Hematopoietic multipotent progenitor cell treated with erythropoietin and hydrocortisone succinate and interleukin-3 and kit ligand, for 17 days (in vitro differentiated cells): Measurements from ENCODE around the gene POLR2L.
A peak's percentile ranks its signal among the peaks of the same experiment; 100 is the strongest.

Experiments used
- DNase-seq: peaks from one replicate; pipeline ENCODE4 v3.0.0-alpha.2; 2015; ENCODE audit warnings: low spot score

Gene POLR2L

GRCh38 chr11:838441-839279 lies 3.7 kb downstream of the POLR2L start:
- DNase-seq: no peak

- DNase-seq: no peak
These were observed 4.4 kb downstream of the POLR2L start for GRCh38 chr11:837990-838307.

DNA sequence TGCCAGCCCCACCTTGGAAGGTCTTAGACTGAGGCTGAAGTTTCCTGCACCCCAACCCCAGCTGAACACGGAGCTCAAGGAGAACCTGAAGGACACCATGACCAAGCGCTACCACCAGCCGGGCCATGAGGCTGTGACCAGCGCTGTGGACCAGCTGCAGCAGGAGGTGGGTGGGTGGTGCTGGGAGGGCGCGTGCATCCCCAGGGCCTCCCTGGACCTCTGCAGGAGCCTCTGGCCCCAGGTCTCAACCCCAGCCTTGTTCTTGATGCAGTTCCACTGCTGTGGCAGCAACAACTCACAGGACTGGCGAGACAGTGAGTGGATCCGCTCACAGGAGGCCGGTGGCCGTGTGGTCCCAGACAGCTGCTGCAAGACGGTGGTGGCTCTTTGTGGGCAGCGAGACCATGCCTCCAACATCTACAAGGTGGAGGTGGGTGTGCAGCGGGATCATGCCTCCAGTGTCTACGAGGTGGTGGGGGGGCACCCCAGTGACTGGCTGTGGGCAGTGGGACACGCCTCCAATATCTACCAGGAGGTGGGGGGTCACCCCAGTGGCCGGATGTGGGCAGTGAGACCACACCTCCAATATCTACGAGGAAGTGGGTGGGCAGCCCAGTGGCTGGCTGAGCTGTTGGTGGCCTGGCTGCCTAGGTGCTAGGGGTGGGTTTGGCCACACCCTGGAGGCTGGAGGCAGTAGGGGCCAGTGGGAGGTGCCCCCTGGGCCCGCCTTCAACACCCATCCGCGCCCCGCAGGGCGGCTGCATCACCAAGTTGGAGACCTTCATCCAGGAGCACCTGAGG lies 4.9 kb downstream of the POLR2L start:
- DNase-seq: no peak

GRCh38 chr11:836700-837099 lies 5.6 kb downstream of the POLR2L start:
- DNase-seq: no peak

- no peak for DNase-seq
These were observed 6.1 kb downstream of the POLR2L start for GRCh38 chr11:836274-836673.

- DNase-seq: no peak
These were observed 7.7 kb downstream of the POLR2L start for GRCh38 chr11:834371-835316.

- no peak for DNase-seq
These were observed 8.4 kb downstream of the POLR2L start for GRCh38 chr11:833849-834311.

GRCh38 chr11:833114-833791 lies 9.1 kb downstream of the POLR2L start:
- DNase-seq: peak; percentile 50

DNA sequence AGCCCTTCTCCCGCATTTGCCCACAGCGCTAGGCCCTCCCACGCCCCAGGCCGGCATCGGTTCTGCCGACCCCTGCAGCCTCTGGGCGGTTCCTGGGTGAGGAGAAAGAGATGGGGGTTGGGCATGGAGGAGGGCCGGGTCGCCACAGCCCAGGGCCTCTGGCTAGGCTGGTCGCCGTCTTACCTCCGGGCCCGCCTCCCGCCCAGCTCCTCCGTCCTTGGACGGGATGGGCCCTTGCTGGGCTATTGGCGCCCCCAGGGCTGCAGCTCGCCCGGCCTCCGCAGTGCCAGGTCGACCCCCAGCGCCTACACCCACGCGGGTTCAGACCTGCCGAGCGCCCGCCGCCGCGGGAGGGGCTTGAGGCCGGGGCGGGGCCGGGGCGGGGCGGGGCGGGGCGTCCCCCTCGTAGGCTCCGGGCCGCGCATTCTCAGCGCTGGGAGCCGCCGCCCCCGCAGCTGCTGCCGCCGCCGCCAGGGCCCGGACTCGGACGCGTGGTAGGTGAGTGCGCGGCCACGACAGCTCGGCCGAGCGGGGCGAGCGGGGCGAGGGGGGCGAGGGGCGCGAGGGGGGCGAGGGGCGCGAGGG lies 9.7 kb downstream of the POLR2L start, which contains the start of gene CD151:
TSS of gene CD151 (plus strand) at position 424 of the 585 bp plus-strand sequence. CDS start 3,118 bp downstream, outside the sequence.
- DNase-seq: no peak

DNA sequence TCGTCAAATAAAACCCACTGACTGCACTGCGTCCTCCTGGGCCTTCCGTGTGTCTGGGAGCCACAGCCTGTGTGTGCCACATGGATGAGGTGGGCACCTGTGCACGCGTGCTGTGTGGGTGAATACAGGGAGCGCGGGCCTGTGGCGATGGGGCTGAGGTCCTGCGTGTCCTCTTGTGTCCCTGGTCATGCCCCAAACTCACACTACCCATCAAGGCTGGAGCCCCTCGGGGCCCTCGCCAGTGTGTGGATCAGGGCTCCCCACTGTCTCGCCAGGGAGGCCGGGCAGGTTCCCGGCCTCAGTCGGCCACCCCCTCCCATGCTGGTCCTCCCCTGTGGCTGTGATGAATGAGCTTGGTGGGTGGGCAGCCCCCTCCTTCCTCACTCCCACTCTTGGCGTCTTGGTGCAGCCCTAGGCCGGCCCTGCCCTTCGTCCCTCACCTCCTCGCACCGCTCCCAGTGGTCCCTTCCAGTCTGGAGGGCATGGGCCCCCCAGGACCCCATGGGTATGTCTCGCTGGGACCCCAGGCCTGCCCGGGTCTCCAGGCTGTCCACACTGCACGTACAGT lies 10.3 kb downstream of the POLR2L start:
- no peak for DNase-seq

- DNase-seq: no peak
These were observed 11.0 kb downstream of the POLR2L start for GRCh38 chr11:831118-831864.

GRCh38 chr11:830295-831117 lies 11.8 kb downstream of the POLR2L start:
- no peak for DNase-seq

DNA sequence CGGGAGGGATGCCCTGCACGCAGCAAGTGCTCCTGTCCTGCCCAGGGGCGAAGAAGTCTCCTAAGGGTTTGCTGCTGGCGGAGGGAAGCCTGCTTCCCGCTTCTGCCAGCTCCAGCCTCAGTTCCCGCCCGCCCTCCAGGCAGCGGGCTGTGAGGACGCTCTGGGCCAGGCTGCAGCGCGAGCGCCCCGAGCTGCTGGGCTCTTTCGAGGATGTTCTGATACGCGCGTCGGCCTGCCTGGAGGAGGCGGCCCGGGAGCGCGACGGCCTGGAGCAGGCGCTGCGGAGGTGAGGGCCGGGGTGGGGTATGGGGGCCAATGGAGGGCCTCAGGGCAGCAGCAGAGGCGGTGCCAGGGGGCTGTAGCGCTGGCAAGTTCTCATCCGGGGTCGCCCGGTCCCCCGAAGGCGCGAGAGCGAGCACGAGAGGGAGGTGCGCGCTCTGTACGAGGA lies 12.5 kb downstream of the POLR2L start:
- DNase-seq: no peak

DNA sequence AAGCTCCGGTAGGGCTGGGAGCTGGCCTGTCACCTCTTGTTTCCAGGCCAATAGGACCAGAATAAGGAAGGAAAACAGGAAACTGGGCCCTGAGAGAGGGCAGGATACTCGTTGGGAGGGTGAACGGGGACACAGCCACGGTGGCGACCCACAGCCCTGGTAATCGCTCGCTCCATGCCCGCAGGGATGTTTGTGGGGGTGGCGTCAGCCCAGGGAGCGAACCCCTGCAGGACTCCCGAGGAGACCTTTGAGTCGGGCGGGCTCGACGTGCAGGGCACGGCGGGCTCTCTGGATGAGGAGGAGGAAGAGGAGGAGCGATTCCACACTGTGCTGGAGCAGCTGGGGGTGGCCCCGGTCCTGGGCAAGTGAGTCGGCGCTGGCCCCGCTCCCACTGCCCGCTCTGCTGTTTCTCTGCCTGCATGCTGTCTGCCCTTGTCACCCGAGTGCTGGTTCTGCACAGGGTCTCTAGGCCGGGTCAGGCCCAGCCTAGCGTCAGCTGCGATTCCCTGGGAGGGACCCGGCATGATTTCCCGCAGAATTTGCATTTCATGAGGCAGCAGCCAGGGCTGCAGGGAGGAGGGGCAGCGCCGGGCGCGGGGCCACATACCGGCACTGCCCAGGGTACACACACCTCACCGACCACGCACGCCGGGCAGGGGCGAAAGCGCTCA lies 13.0 kb downstream of the POLR2L start:
- DNase-seq: no peak

GRCh38 chr11:828506-829175 lies 13.7 kb downstream of the POLR2L start:
- no peak for DNase-seq

DNA sequence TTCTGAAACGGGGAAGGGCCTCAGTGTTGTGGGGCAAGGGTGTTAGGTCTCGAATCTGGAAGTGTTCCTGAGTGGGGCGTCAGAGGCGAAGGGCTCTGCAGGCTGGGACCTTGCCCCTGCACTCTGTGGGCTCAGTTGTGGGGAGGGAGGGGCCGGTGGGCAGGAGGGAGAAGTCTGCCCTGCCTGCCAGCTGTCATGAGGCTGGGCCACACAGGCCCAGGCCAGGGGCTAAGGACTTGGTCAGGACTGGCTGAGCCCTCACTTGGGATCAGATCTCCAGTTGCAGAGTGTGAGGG lies 14.5 kb downstream of the POLR2L start, which contains the start of gene CRACR2B:
TSS of gene CRACR2B (plus strand) at position 23 of the 296 bp plus-strand sequence. CDS start 689 bp downstream, outside the sequence.
- no peak for DNase-seq

- DNase-seq: no peak
These were observed 15.0 kb downstream of the POLR2L start for GRCh38 chr11:827146-827896.
